H1 (cell line): ENCODE data around the gene DNAJC16. TPM values are rescaled to one million over a fixed set of nuclear protein-coding genes. Genes with fewer than 3 reads are reported as not detected.

Experiments used
- BACH1 ChIP-seq: IDR thresholded peaks from 2 replicates; pipeline ENCODE4 v1.6.1; 2012; ENCODE audit warnings: low read length, improper control_type of control experiment
- BRCA1 ChIP-seq: IDR thresholded peaks from 2 replicates; pipeline ENCODE4 v1.6.1; 2012; ENCODE audit warnings: low read depth, low read length, improper control_type of control experiment
- CEBPB ChIP-seq: IDR thresholded peaks from 2 replicates; pipeline ENCODE4 v1.6.1; 2012; ENCODE audit warnings: low read depth, low read length
- CREB1 ChIP-seq: IDR thresholded peaks from 2 replicates; pipeline ENCODE4 v1.6.1; 2012; ENCODE audit warnings: inconsistent platforms
- EZH2 ChIP-seq: fragments of 200-600 bp; sonication (generic); IDR thresholded peaks from 2 replicates; pipeline ENCODE4 v1.7.1; 2012; ENCODE audit warnings: low read depth, mild to moderate bottlenecking, moderate library complexity, low read length, inconsistent platforms; ENCODE audit not compliant: severe bottlenecking
- HDAC6 ChIP-seq: IDR thresholded peaks from one replicate; pipeline ENCODE4 v1.7.1; 2012; ENCODE audit warnings: low read depth, mild to moderate bottlenecking, inconsistent platforms, low read length, moderate library complexity
- KDM4A ChIP-seq: IDR thresholded peaks from one replicate; pipeline ENCODE4 v1.7.1; 2012; ENCODE audit warnings: low read depth, mild to moderate bottlenecking, moderate library complexity, low read length, inconsistent platforms; ENCODE audit not compliant: severe bottlenecking
- KDM5A ChIP-seq: fragments of 200-600 bp; IDR thresholded peaks from 2 replicates; pipeline ENCODE4 v1.7.1; 2012; ENCODE audit warnings: mild to moderate bottlenecking, low read length, inconsistent platforms, mixed read lengths
- MAFK ChIP-seq: IDR thresholded peaks from 2 replicates; pipeline ENCODE4 v1.6.1; 2012; ENCODE audit warnings: low read depth, mild to moderate bottlenecking, improper control_type of control experiment, low read length
- NRF1 ChIP-seq: IDR thresholded peaks from 2 replicates; pipeline ENCODE4 v1.6.1; 2011; ENCODE audit warnings: mild to moderate bottlenecking, low read depth, low read length, improper control_type of control experiment
- POLR2A ChIP-seq, 2 experiments: IDR thresholded peaks; 1 replicate in 1 of 2; 2 replicates in 1 of 2; pipeline ENCODE4 v1.6.1; 2011; ENCODE audit warnings: low read depth in 2 of 2, low read length in 2 of 2, mild to moderate bottlenecking in 2 of 2; ENCODE audit errors: control extremely low read depth in 1 of 2
- RFX5 ChIP-seq: IDR thresholded peaks from 2 replicates; pipeline ENCODE4 v1.6.1; 2011; ENCODE audit warnings: low read depth, low read length, improper control_type of control experiment, borderline replicate concordance
- SAP30 ChIP-seq: fragments of 300-600 bp; sonication (generic); IDR thresholded peaks from 2 replicates; pipeline ENCODE4 v1.7.1; 2012; ENCODE audit warnings: low read length, moderate library complexity, mild to moderate bottlenecking, inconsistent platforms; ENCODE audit not compliant: insufficient read depth, insufficient replicate concordance
- SIN3A ChIP-seq, 2 experiments: IDR thresholded peaks in 1 of 2; conservative IDR thresholded peaks in 1 of 2; 2 replicates each; pipeline ENCODE4 v1.6.1; 2011 to 2012; ENCODE audit warnings: low read length in 2 of 2, improper control_type of control experiment in 1 of 2, low read depth in 1 of 2, mild to moderate bottlenecking in 1 of 2
- SIX5 ChIP-seq: IDR thresholded peaks from 2 replicates; pipeline ENCODE4 v1.6.1; 2011; ENCODE audit warnings: mild to moderate bottlenecking, low read depth, low read length
- SP1 ChIP-seq: IDR thresholded peaks from 2 replicates; pipeline ENCODE4 v1.6.1; 2011; ENCODE audit warnings: low read depth, low read length
- SP2 ChIP-seq: IDR thresholded peaks from 2 replicates; pipeline ENCODE4 v1.6.1; 2012; ENCODE audit warnings: mild to moderate bottlenecking, low read length, inconsistent platforms
- TAF1 ChIP-seq: IDR thresholded peaks from 2 replicates; pipeline ENCODE4 v1.6.1; 2011; ENCODE audit warnings: mild to moderate bottlenecking, low read depth, low read length
- TCF12 ChIP-seq: IDR thresholded peaks from 2 replicates; pipeline ENCODE4 v1.6.1; 2011; ENCODE audit warnings: low read depth, mild to moderate bottlenecking, low read length
- YY1 ChIP-seq: IDR thresholded peaks from 2 replicates; pipeline ENCODE4 v1.6.1; 2011; ENCODE audit warnings: low read depth, mild to moderate bottlenecking, low read length
- ZNF274 ChIP-seq: IDR thresholded peaks from 2 replicates; pipeline ENCODE4 v1.7.0; 2012; ENCODE audit warnings: low read length, borderline replicate concordance; ENCODE audit errors: extremely low read depth
- polyA plus RNA-seq, 7 experiments: library from polyadenylated mRNA; depleted of rRNA in 3 of 7; stranded (reverse) in 5 of 7; unstranded in 2 of 7; fragments of >200 nt in 5 of 7; fragments of 200-250 nt in 2 of 7; gene quantifications; 1 replicate in 5 of 7; 2 replicates in 1 of 7; 4 replicates in 1 of 7; pipeline versions ENCODE4 v1.2.1 to v1.2.3, GENCODE V29; 2011 to 2013; ENCODE audit warnings: missing spikeins in 2 of 7, mixed read lengths in 2 of 7
- total RNA-seq: library from RNA; stranded (reverse); fragmentation: NEBNext Ultra II Directional; extraction: Animal tissue kit (Norgen Biotek cat#: 25700); gene quantifications from 2 replicates; pipeline ENCODE4 v1.2.1, GENCODE V29; 2021
- TF ChIP-seq, protein P1 (sequence below): IDR thresholded peaks from 2 replicates; pipeline ENCODE4 v1.6.1; 2012; ENCODE audit warnings: inconsistent platforms
- TF ChIP-seq, protein P2 (sequence below), 3 experiments: IDR thresholded peaks; 1 replicate in 2 of 3; 2 replicates in 1 of 3; pipeline versions ENCODE4 v1.5.1 to v1.6.1; 2011; ENCODE audit warnings: low read length in 3 of 3, mild to moderate bottlenecking in 3 of 3, inconsistent platforms in 2 of 3, low read depth in 1 of 3, moderate library complexity in 1 of 3; ENCODE audit not compliant: insufficient read depth in 1 of 3; ENCODE audit errors: control extremely low read depth in 1 of 3

Gene DNAJC16
- total and polyA plus RNA-seq, 2 of the 8 experiments (the other 6 are each of a cell fraction or from before 2014, with no cell fraction given) = 7.9 to 23.3 TPM

DNA sequence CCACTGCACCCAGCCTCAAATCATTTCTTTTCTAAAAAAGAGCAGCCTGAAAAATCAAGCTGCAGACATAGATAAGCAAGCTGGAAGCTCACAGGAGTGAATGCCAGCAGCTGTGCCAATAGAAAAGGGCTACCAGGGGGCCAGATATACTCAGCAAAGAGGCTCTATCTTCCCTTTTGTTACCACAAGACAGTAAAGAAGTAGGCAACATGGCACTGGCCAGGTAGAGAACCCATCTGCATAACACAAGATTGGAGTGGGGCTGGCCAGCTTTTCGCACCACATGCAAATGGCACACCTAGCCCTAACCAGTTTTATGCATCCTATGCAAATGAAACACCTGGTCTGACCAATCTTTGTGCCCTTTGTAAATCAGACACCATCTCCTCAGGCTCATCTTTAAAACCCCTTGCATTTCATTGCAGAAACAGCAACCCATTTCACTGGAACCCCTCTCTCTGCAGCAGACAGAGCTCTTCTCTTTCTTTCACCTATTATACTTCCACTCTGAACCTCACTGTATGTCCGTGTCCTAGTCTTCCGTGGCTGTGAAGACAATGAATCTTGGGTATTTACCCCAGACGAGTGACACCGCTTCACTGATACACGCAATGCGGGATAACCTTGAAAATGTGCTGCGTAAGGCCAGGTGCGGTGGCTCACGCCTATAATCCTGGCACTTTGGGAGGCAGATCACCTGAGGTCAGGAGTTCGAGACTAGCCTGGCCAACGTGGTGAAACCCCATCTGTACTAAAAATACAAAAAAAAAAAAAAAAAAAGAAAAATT lies 17.8 kb upstream of the DNAJC16 start (continued):
- TF ChIP-seq CREB1 = no peak
- 0 out of 2 replicates have a peak, but pooled peaks have one; percentile 24 for TF ChIP-seq MAFK
- no peak for TF ChIP-seq NRF1
- TF ChIP-seq SIX5 = no peak
- TF ChIP-seq SP1 = peak; percentile 73; the same call in 1 of the 2 replicates
- peak; percentile 48; the same call in 1 of the 2 replicates for TF ChIP-seq BACH1
- TF ChIP-seq SAP30 = no peak
- peak in 1 of 2 experiments; percentile 64; a peak in 2 of 3 replicates for TF ChIP-seq POLR2A (IDR thresholded peaks at IDR 0.05; ENCODE audit: control extremely low read depth in 1 of 2, low read depth in 2 of 2, low read length in 2 of 2)
- no peak for TF ChIP-seq HDAC6
- TF ChIP-seq TAF1 = no peak; the same call in 1 of the 2 replicates
- TF ChIP-seq KDM5A = no peak
- no peak for TF ChIP-seq BRCA1
- peak; percentile 86 for TF ChIP-seq TCF12
- TF ChIP-seq CEBPB = no peak
- TF ChIP-seq RFX5 = no peak
- TF ChIP-seq YY1 = peak; percentile 76
- no peak for TF ChIP-seq EZH2
- TF ChIP-seq ZNF274 = no peak
- TF ChIP-seq, protein P1, sequence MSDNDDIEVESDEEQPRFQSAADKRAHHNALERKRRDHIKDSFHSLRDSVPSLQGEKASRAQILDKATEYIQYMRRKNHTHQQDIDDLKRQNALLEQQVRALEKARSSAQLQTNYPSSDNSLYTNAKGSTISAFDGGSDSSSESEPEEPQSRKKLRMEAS = peak; percentile 55; the same call in 1 of the 2 replicates
- no peak for TF ChIP-seq SP2
- TF ChIP-seq SIN3A (conservative IDR thresholded peaks at IDR 0.05 in 1 of 2, IDR thresholded peaks at IDR 0.05 in 1 of 2; ENCODE audit: low read depth in 1 of 2, low read length in 2 of 2) = 0 out of 4 replicates have a peak, but pooled peaks of 1 of the 2 experiments have one; percentile 36
- TF ChIP-seq, protein P2, sequence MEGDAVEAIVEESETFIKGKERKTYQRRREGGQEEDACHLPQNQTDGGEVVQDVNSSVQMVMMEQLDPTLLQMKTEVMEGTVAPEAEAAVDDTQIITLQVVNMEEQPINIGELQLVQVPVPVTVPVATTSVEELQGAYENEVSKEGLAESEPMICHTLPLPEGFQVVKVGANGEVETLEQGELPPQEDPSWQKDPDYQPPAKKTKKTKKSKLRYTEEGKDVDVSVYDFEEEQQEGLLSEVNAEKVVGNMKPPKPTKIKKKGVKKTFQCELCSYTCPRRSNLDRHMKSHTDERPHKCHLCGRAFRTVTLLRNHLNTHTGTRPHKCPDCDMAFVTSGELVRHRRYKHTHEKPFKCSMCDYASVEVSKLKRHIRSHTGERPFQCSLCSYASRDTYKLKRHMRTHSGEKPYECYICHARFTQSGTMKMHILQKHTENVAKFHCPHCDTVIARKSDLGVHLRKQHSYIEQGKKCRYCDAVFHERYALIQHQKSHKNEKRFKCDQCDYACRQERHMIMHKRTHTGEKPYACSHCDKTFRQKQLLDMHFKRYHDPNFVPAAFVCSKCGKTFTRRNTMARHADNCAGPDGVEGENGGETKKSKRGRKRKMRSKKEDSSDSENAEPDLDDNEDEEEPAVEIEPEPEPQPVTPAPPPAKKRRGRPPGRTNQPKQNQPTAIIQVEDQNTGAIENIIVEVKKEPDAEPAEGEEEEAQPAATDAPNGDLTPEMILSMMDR (IDR thresholded peaks at IDR 0.05; ENCODE audit: control extremely low read depth in 1 of 3, insufficient read depth in 1 of 3, low read depth in 1 of 3, low read length in 3 of 3) = no peak
- no peak for TF ChIP-seq KDM4A
